Testis (tissue), 2 donors: ENCODE results near the gene GATA5.

Experiments
- CTCF ChIP-seq, 3 experiments: fragments of 450-650 bp in 2 of 3; fragments of 200-600 bp in 1 of 3; sonication (generic) in 1 of 3; IDR thresholded peaks; one replicate each; pipeline ENCODE4 v1.5.1; 2016 to 2019; ENCODE audit warnings: antibody characterized with exemption in 3 of 3, mild to moderate bottlenecking in 2 of 3, moderate library complexity in 1 of 3
- POLR2A ChIP-seq: fragments of 450-650 bp; IDR thresholded peaks from one replicate; pipeline ENCODE4 v1.6.1; 2017; ENCODE audit warnings: antibody characterized with exemption, mild to moderate bottlenecking, moderate library complexity

DNA sequence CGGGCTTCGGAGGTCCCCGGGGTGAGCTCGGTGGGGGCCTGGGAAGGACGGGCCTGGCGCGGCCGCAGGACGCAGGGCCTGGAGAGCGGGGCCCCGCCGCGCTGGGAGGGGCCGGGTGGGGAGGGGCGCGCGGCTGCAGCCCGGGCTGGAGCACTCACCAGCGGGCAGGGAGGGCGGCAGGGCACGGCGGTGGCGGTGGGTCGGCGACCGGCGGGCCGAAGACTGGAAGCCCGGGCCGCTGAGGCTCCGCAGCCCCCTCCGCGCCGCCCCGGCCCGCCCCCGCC, at the start of gene GATA5:
- TF ChIP-seq POLR2A (no peak), CTCF (IDR thresholded peaks at IDR 0.05) (no peak)
